ENCODE results near the gene ALX4. TPM values are rescaled to one million over a fixed set of nuclear protein-coding genes. Genes with fewer than 3 reads are reported as not detected.

ALX4 gene
- total and polyA plus RNA-seq, 2 of the 8 experiments (the other 6 are each of a cell fraction or from before 2014, with no cell fraction given), result not detected

DNA sequence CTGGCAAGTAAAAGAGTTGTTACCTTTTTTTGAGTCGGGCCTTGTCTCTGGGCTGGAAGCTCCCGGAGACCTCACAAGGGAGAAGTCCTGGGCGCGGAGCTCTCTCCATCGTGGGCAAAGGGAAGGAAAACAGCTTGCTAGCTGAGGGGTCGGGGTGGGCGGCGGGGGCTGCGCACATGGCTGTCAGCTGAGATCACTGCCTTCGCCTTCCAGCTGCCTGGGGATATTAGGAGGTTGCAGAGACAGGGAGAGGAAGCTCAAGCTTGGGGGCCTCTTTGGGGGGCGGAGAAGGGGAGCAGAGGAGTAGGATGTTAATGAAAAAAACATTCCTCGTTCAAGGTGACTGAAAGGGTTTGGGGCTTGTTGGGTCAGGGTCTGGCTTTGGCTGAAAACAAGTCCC is 49.2 kb upstream of the ALX4 start:
- no peak for TF ChIP-seq RAD21 (IDR thresholded peaks at IDR 0.05 in 1 of 2, conservative IDR thresholded peaks at IDR 0.05 in 1 of 2; ENCODE audit: low read depth in 2 of 2, low read length in 2 of 2)
- TF ChIP-seq CHD2 (IDR thresholded peaks at IDR 0.05; ENCODE audit: low read length), result no peak
- TF ChIP-seq SRF (IDR thresholded peaks at IDR 0.05; ENCODE audit: low read depth, low read length), result no peak
- TF ChIP-seq EP300 (IDR thresholded peaks at IDR 0.05; ENCODE audit: borderline replicate concordance in 1 of 2, low read depth in 2 of 2, low read length in 2 of 2), result no peak
- no peak for TF ChIP-seq FOSL1 (IDR thresholded peaks at IDR 0.05; ENCODE audit: insufficient read depth, low read depth, low read length)
- no peak for TF ChIP-seq RNF2 (IDR thresholded peaks at IDR 0.05; ENCODE audit: borderline replicate concordance, low read depth, low read length, missing control alignments, poor library complexity, severe bottlenecking)
- H3K79me2 ChIP-seq (ENCODE audit: control insufficient read depth in 1 of 2, insufficient read depth in 2 of 2, low read length in 2 of 2), result no peaks in the 10 kb centered on the region
- no peak overlapping the region for H2BK20ac ChIP-seq (ENCODE audit: low read length)
- ChIA-PET CTCF (ENCODE audit: partially characterized antibody) (interaction anchor here (0.6 to 2.9 kb wide), 9 partner anchors 9 to 258 kb away, joined by 3 to 8 read pairs (median 3); no protein-coding TSS in a partner anchor), POLR2A (ENCODE audit: partially characterized antibody) (no interaction called here)
- H2AK5ac ChIP-seq (ENCODE audit: low read depth, low read length), result no peak overlapping the region
- H3K36me3 ChIP-seq (ENCODE audit: control insufficient read depth in 2 of 4, insufficient read depth in 4 of 4, low read length in 3 of 4), result no peaks in the 10 kb centered on the region
- H3K14ac ChIP-seq (ENCODE audit: insufficient read length), result no peak overlapping the region
- no peak overlapping the region for H2BK15ac ChIP-seq (ENCODE audit: low read length)
- H2BK5ac ChIP-seq (ENCODE audit: low read depth, low read length), result no peak overlapping the region
- H4K91ac ChIP-seq (replicated peaks; ENCODE audit: insufficient read length, low read length), result no peak overlapping the region
- H4K5ac ChIP-seq (ENCODE audit: insufficient read length, low read depth, low read length), result no peak overlapping the region
- H3K79me1 ChIP-seq (ENCODE audit: low read depth, low read length), result no peaks in the 10 kb centered on the region
- no peaks in the 10 kb centered on the region for H4K20me1 ChIP-seq (replicated peaks in 1 of 2; ENCODE audit: control insufficient read depth in 1 of 2, insufficient read depth in 2 of 2, low read length in 2 of 2)
- no peak overlapping the region for H4K8ac ChIP-seq (ENCODE audit: extremely low read depth, insufficient read depth, low read length)
- DNase-seq (ENCODE audit: low read depth in 1 of 2, low spot score in 2 of 2) (no peak), FAIRE-seq (no peak)
- H3K23ac ChIP-seq (ENCODE audit: insufficient read length), result no peak overlapping the region
- no peak overlapping the region for H2BK120ac ChIP-seq (replicated peaks; ENCODE audit: low read depth, low read length)
- no peak overlapping the region for H3K56ac ChIP-seq (replicated peaks; ENCODE audit: insufficient read length, low read depth, low read length)
- WGBS, 2 experiments (ENCODE audit: extremely low coverage in 1 of 2, insufficient coverage in 1 of 2, insufficient read length in 1 of 2, insufficient replicate concordance in 2 of 2, low coverage in 1 of 2, low lambda C conversion rate in 2 of 2, missing lambda C conversion rate in 1 of 2), result 82% methylated on average over 12 of the region's 12 CpGs; no CpG with 5 or more reads in 1 of the 2 experiments
- H3K27ac ChIP-seq (ENCODE audit: low read depth, low read length), result no peak overlapping the region
- H2BK12ac ChIP-seq (ENCODE audit: low read depth, low read length), result no peak overlapping the region
- no peak overlapping the region for H3K4ac ChIP-seq (replicated peaks; ENCODE audit: insufficient read length, low read depth, low read length)
- no peak overlapping the region for H3K4me3 ChIP-seq (ENCODE audit: extremely low read depth in 1 of 4, insufficient read depth in 2 of 4, low read depth in 3 of 4, low read length in 4 of 4)
- H2AFZ ChIP-seq (ENCODE audit: low read length), result no peak overlapping the region
- H3K4me1 ChIP-seq (replicated peaks in 1 of 4; ENCODE audit: control insufficient read depth in 3 of 4, insufficient read depth in 4 of 4, low read length in 3 of 4), result no peaks in the 10 kb centered on the region
- no peak overlapping the region for H3K9ac ChIP-seq (replicated peaks in 1 of 4; ENCODE audit: extremely low read depth in 1 of 4, low read depth in 3 of 4, low read length in 3 of 4)
- H3K9me3 ChIP-seq (ENCODE audit: insufficient read depth in 2 of 2, low read depth in 1 of 2, low read length in 1 of 2), result no peaks in the 10 kb centered on the region
- no peak overlapping the region for H3K18ac ChIP-seq (ENCODE audit: extremely low read depth, low read length)
- no peak overlapping the region for H3K4me2 ChIP-seq (ENCODE audit: insufficient read depth in 1 of 2, low read depth in 2 of 2, low read length in 2 of 2)
- no peaks in the 10 kb centered on the region for H3K23me2 ChIP-seq (ENCODE audit: low read depth, low read length)
- H3K27me3 ChIP-seq (replicated peaks in 1 of 4; ENCODE audit: control insufficient read depth in 3 of 4, extremely low read depth in 1 of 4, insufficient read depth in 3 of 4, low read length in 3 of 4), result no peaks in the 10 kb centered on the region; a peak in 1 of 7 replicates
